ENCODE data around the gene AFF2.
A peak's percentile ranks its signal among the peaks of the same experiment; 100 is the strongest.

AFF2 gene

DNA sequence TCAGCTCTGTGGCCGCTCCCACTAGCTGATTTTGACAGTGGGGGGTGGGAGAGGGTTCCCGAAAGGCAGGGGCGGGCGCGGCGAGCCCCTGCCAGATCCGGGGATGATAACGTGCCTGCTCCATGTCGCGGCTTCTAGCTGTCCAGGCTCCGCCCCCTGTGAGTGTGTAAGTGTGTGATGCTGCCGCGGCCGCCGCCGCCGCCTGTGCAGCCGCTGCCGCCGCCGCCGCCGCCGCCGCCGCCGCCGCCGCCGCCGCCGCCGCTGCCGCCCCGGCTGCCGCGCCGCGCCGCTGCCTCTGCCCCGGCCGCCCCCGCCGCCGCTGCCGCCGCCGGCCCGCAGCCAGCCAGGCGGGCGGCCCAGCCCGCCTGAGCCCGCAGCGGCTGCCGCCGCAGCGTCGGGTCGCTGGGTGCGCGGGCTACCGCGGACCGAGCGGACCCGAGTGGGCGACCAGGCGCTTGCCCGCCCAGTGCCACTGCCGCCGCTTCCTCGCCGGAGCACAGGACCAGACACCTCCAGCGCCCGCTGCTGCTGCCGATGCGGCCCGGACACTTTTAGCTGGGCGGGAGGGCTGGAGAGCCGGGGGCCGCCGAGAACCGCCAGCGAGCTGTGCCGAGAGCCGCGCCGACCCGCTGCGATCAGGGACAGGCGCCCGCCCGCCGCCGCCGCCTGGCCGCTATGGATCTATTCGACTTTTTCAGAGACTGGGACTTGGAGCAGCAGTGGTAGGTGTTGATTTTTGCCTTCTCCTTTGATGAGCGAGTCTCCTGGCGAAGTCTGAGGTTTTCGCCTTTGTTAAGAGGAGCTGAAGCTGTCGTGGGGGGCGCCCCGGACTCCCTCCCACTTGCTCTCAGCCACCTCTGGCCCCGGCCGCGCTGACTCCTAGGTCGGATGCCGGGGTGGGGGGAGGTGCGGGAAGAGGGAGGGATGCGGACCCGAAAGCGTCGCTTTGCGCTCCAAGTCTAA lies at the start of gene AFF2:
Gene AFF2, plus strand, starts transcription at position 195 of the 963 bp plus-strand sequence. Its CDS starts 481 bp downstream, at position 676.
- Histone ChIP-seq H3K27ac (ENCODE audit: low read length) (no peak within 1 kb of the TSS), H3K36me3 (ENCODE audit: control insufficient read depth, insufficient read depth, low read length) (no peaks in the 10 kb centered on the region)
- WGBS (ENCODE audit: insufficient coverage, insufficient read length), result no CpG with 5 or more reads among the region's 115 CpGs

DNA sequence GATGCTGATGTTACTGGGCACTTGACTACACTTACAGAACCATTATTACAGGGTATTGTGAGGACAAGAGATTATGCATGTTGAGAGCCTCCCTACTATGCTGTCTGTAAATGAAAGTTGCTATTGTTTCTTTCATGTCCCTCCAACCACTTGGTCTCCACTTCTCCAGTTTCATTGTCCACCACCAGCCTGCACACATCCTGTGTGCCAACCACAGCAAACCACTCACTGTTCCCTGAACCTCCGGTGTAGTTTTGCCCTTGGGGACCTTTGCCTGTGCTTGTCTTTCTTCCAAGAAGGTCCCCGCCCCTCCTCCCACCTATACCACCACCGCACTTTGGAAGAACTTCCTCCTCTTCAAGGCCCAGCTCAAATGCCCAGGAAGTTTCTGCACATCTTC lies 43.1 kb upstream of the AFF2 start:
- Histone ChIP-seq H3K4me3 (ENCODE audit: low read length) (no peak overlapping the region), H3K4me1 (ENCODE audit: control insufficient read depth, insufficient read depth, low read length) (no peaks in the 10 kb centered on the region)
- WGBS (ENCODE audit: insufficient coverage, insufficient read length), result no CpG with 5 or more reads among the region's 3 CpGs

More for the DNA sequence above, at the start of gene AFF2:
- no peaks in the 10 kb centered on the region; the same call in none of the 2 replicates for H3K27me3 ChIP-seq (ENCODE audit: control insufficient read depth, insufficient read depth, low read length)
- no peaks in the 10 kb centered on the region; the same call in 1 of the 2 replicates for H3K4me1 ChIP-seq (ENCODE audit: control insufficient read depth, insufficient read depth, low read length)
- no peak for DNase-seq (ENCODE audit: low read depth, low spot score)
- H3K9me3 ChIP-seq (ENCODE audit: control insufficient read depth, insufficient read depth, low read length), result no peaks in the 10 kb centered on the region
- H3K4me3 ChIP-seq (ENCODE audit: low read length), result peak within 1 kb of the TSS; percentile 66; the same call in 1 of the 2 replicates

DNA sequence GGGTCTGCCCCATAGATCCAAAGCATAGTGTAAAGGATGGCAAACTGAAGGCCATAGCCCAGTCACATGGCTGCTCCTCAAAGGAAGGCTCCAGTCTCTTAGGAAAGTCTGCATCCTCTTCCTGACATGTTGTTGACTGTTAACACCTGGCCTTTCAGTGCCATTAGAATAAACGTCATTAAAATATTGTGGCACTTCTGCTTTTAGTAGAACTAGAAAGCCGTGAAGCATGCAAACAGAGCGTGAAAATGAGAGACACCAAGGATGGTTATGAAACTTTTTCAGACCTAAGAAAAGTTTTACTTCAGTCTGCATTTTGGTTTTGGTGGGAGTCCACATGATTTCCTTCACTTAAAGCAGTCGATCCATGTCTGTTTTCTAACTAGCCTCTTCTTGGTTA lies 41.1 kb upstream of the AFF2 start:
- Histone ChIP-seq H3K9me3 (ENCODE audit: control insufficient read depth, insufficient read depth, low read length) (no peaks in the 10 kb centered on the region), H3K36me3 (ENCODE audit: control insufficient read depth, insufficient read depth, low read length) (no peaks in the 10 kb centered on the region), H3K4me3 (ENCODE audit: low read length) (no peak overlapping the region), H3K4me1 (ENCODE audit: control insufficient read depth, insufficient read depth, low read length) (no peaks in the 10 kb centered on the region), H3K27me3 (ENCODE audit: control insufficient read depth, insufficient read depth, low read length) (no peaks in the 10 kb centered on the region), H3K27ac (ENCODE audit: low read length) (no peak overlapping the region)
- no CpG with 5 or more reads among the region's 4 CpGs for WGBS (ENCODE audit: insufficient coverage, insufficient read length)
- DNase-seq (ENCODE audit: low read depth, low spot score), result no peak

More for the DNA sequence above, 43.1 kb upstream of the AFF2 start:
- no peak for DNase-seq (ENCODE audit: low read depth, low spot score)
- Histone ChIP-seq H3K27me3 (ENCODE audit: control insufficient read depth, insufficient read depth, low read length) (no peaks in the 10 kb centered on the region), H3K36me3 (ENCODE audit: control insufficient read depth, insufficient read depth, low read length) (no peaks in the 10 kb centered on the region), H3K9me3 (ENCODE audit: control insufficient read depth, insufficient read depth, low read length) (no peaks in the 10 kb centered on the region), H3K27ac (ENCODE audit: low read length) (no peak overlapping the region)

DNA sequence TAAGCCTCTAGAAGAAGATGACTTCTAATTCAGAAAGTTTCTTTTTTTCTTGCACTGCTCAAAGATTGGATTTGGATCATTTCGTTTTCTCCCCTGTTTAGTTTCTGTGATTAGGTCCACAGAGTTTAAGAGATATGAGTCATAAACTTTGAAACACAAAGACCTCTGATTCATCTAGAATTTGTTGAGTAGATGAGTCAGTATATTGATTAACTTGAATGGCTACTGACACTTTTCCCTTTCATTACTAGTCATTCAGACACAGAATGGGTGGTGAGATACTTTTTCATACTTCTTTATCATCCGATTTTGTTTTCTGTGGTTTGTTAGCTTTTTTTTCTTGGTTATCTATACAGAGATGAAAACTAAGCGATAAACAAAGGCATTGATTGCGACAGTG lies 34.1 kb upstream of the AFF2 start:
- no peaks in the 10 kb centered on the region for H3K4me1 ChIP-seq (ENCODE audit: control insufficient read depth, insufficient read depth, low read length)

DNA sequence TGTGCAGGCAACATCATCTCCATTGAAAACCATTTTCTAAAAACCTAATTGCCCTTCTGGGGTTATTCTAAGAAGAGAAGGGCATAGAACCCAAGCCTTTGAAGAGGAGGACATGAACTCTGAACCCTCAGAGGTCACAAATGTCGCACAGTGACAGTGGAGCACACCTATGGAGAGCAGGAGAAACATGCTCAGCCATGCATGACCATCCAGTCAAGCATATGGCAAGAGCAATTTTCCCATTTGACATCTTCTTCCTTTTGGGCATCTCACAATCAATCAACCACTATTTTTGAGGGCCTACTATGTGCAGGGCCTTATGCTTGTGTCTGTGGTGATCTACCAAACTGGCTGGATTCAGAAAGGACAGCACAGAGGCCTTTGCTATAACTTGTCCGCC lies 30.1 kb upstream of the AFF2 start:
- Histone ChIP-seq H3K9me3 (ENCODE audit: control insufficient read depth, insufficient read depth, low read length) (no peaks in the 10 kb centered on the region), H3K4me3 (ENCODE audit: low read length) (no peak overlapping the region), H3K36me3 (ENCODE audit: control insufficient read depth, insufficient read depth, low read length) (no peaks in the 10 kb centered on the region), H3K4me1 (ENCODE audit: control insufficient read depth, insufficient read depth, low read length) (no peaks in the 10 kb centered on the region), H3K27me3 (ENCODE audit: control insufficient read depth, insufficient read depth, low read length) (no peaks in the 10 kb centered on the region), H3K27ac (ENCODE audit: low read length) (no peak overlapping the region)
- no peak for DNase-seq (ENCODE audit: low read depth, low spot score)
- WGBS (ENCODE audit: insufficient coverage, insufficient read length), result no CpG with 5 or more reads among the region's 2 CpGs

More for the DNA sequence above, 34.1 kb upstream of the AFF2 start:
- Histone ChIP-seq H3K27me3 (ENCODE audit: control insufficient read depth, insufficient read depth, low read length) (no peaks in the 10 kb centered on the region), H3K4me3 (ENCODE audit: low read length) (no peak overlapping the region), H3K9me3 (ENCODE audit: control insufficient read depth, insufficient read depth, low read length) (no peaks in the 10 kb centered on the region), H3K36me3 (ENCODE audit: control insufficient read depth, insufficient read depth, low read length) (no peaks in the 10 kb centered on the region), H3K27ac (ENCODE audit: low read length) (no peak overlapping the region)
- no CpG with 5 or more reads among the region's 4 CpGs for WGBS (ENCODE audit: insufficient coverage, insufficient read length)
- DNase-seq (ENCODE audit: low read depth, low spot score), result no peak

DNA sequence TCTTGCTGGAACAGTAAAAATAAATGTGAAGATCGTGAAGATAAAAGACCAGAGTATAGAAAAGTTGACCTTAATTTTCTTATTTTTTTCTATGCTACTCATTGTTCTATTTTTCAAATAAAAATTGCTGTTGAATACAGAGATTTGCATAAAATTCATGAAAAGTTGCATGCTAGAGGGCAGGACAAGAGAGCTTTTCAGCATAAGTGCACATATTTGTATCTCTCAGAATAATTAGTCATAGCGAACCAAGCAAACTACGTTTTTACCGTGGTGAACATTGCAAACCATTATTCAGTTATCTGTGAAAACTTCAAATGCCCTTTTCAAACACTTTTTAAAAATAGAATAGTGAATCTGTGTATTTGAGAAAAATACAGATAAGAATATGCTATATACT lies 26.4 kb upstream of the AFF2 start:
- Histone ChIP-seq H3K36me3 (ENCODE audit: control insufficient read depth, insufficient read depth, low read length) (no peaks in the 10 kb centered on the region), H3K4me3 (ENCODE audit: low read length) (no peak overlapping the region), H3K4me1 (ENCODE audit: control insufficient read depth, insufficient read depth, low read length) (no peaks in the 10 kb centered on the region), H3K9me3 (ENCODE audit: control insufficient read depth, insufficient read depth, low read length) (no peaks in the 10 kb centered on the region), H3K27ac (ENCODE audit: low read length) (no peak overlapping the region), H3K27me3 (ENCODE audit: control insufficient read depth, insufficient read depth, low read length) (no peaks in the 10 kb centered on the region)
- DNase-seq (ENCODE audit: low read depth, low spot score), result no peak
- WGBS (ENCODE audit: insufficient coverage, insufficient read length), result no CpG with 5 or more reads among the region's 4 CpGs

DNA sequence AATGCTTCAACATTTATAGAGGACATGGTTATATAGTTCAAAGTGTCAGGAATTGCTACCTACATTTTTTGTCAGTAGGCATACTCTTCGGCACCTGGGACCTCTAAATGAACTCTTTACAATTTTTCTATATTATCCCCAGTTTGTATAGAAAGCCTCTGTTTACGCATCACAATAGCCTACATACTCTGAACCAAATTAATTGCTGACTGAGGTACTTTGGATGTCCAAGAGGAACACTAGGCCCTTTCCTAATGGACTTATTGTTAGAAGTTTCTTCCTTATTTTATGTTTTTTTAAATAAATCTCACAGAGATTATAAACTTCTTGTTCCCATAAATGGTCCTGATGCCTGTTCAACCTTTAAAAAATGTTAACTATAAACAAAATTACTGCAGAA lies 8.4 kb upstream of the AFF2 start:
- Histone ChIP-seq H3K9me3 (ENCODE audit: control insufficient read depth, insufficient read depth, low read length) (no peaks in the 10 kb centered on the region), H3K4me3 (ENCODE audit: low read length) (no peak overlapping the region), H3K27me3 (ENCODE audit: control insufficient read depth, insufficient read depth, low read length) (no peaks in the 10 kb centered on the region), H3K27ac (ENCODE audit: low read length) (no peak overlapping the region), H3K4me1 (ENCODE audit: control insufficient read depth, insufficient read depth, low read length) (no peaks in the 10 kb centered on the region), H3K36me3 (ENCODE audit: control insufficient read depth, insufficient read depth, low read length) (no peaks in the 10 kb centered on the region)
- no CpG with 5 or more reads among the region's 2 CpGs for WGBS (ENCODE audit: insufficient coverage, insufficient read length)
- DNase-seq (ENCODE audit: low read depth, low spot score), result no peak

DNA sequence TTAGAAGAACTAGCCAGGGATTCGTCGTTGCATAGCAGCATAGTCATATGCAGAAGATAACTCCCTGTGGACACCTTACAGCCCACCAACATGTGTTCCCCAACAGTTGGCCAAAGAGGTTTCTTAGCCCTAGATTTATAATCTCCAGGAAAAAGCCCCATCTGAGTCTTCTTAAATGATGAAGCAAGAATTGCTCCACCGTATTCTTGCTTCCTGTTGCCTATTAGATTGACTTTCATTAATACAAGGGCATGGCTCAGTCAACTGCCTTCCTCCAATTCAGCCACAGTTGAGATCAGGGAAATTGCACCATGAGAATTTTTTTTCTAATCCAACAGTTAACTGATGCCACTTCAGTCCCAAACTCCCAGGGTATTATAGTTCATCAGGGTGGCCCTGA lies 5.2 kb upstream of the AFF2 start:
- WGBS (ENCODE audit: insufficient coverage, insufficient read length), result no CpG with 5 or more reads among the region's 3 CpGs
- DNase-seq (ENCODE audit: low read depth, low spot score), result no peak
- H3K27me3 ChIP-seq (ENCODE audit: control insufficient read depth, insufficient read depth, low read length), result no peaks in the 10 kb centered on the region; the same call in none of the 2 replicates
- H3K36me3 ChIP-seq (ENCODE audit: control insufficient read depth, insufficient read depth, low read length), result no peaks in the 10 kb centered on the region
- H3K9me3 ChIP-seq (ENCODE audit: control insufficient read depth, insufficient read depth, low read length), result no peaks in the 10 kb centered on the region
- H3K4me1 ChIP-seq (ENCODE audit: control insufficient read depth, insufficient read depth, low read length), result no peaks in the 10 kb centered on the region
- H3K4me3 ChIP-seq (ENCODE audit: low read length), result no peak overlapping the region
- H3K27ac ChIP-seq (ENCODE audit: low read length), result no peak overlapping the region

DNA sequence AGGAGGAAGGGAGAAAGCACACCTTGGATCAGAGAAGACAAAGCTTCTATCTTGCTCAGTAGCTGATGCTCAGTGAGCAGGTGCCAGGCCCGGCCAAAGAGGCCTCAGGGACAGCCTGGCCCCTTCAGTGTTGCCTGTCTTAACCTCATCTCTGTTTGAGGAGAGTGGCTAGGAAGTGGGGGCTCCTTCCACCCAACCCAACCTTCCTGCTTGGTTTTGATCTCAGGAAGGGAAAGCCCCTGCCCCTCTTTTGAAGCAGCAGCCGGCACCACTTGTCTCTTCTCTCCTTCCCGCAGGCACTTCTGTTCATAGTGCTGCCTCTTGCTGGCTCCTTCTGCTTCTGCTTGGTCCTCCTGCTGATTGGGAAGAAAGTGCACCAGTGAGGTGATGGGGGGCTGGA lies 2.4 kb upstream of the AFF2 start:
- H3K4me1 ChIP-seq (ENCODE audit: control insufficient read depth, insufficient read depth, low read length), result no peaks in the 10 kb centered on the region; the same call in 1 of the 2 replicates
- WGBS (ENCODE audit: insufficient coverage, insufficient read length), result no CpG with 5 or more reads among the region's 3 CpGs
- no peak overlapping the region for H3K27ac ChIP-seq (ENCODE audit: low read length)

DNA sequence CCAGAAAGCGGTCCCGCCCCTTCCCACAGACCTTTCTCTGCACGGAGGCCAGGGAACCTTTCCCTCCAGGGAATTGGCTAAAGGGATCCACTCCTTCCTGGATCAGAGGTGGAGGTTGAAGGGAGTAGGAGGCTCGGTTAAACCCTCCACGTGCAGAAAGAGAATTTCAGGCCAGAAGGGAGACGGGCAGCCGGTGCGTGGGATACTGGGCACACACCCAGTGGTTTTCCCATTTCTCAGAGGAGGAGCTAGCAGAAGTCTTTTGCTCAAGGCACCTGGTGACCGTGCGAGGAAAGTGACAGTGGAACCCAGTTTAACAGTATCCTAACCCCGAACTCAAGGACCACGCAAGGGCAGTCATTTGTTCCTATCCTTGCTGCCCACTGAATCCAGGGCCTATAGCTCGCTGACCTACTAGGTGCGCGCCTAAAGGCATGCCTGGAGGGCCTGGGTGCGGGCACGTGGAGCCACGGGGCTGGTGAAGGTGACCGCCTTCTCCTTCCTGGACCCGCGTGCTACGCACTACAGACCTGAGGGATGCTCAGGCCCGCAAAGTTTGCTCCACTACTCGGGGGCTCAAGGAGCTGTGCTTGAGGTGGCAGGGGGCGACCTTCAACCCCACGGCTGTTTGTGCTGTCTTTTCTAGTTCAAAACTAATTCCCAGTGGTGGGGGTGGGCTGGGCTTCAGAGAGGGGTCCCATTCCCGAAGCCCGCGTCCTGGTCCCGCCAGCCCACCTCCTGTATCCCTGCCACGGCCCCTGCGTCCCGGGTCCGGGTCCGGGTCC lies 587 bp upstream of the AFF2 start:
- Histone ChIP-seq H3K4me3 (ENCODE audit: low read length) (peak overlapping the region; percentile 27; the same call in 1 of the 2 replicates), H3K4me1 (ENCODE audit: control insufficient read depth, insufficient read depth, low read length) (no peaks in the 10 kb centered on the region; the same call in 1 of the 2 replicates), H3K9me3 (ENCODE audit: control insufficient read depth, insufficient read depth, low read length) (no peaks in the 10 kb centered on the region), H3K36me3 (ENCODE audit: control insufficient read depth, insufficient read depth, low read length) (no peaks in the 10 kb centered on the region), H3K27ac (ENCODE audit: low read length) (no peak overlapping the region), H3K27me3 (ENCODE audit: control insufficient read depth, insufficient read depth, low read length) (no peaks in the 10 kb centered on the region; the same call in none of the 2 replicates)
- DNase-seq (ENCODE audit: low read depth, low spot score), result no peak
- no CpG with 5 or more reads among the region's 35 CpGs for WGBS (ENCODE audit: insufficient coverage, insufficient read length)

More for the DNA sequence above, 2.4 kb upstream of the AFF2 start:
- H3K9me3 ChIP-seq (ENCODE audit: control insufficient read depth, insufficient read depth, low read length), result no peaks in the 10 kb centered on the region
- DNase-seq (ENCODE audit: low read depth, low spot score), result no peak
- H3K36me3 ChIP-seq (ENCODE audit: control insufficient read depth, insufficient read depth, low read length), result no peaks in the 10 kb centered on the region
- no peak overlapping the region for H3K4me3 ChIP-seq (ENCODE audit: low read length)
- no peaks in the 10 kb centered on the region; the same call in none of the 2 replicates for H3K27me3 ChIP-seq (ENCODE audit: control insufficient read depth, insufficient read depth, low read length)
